IMR-90 (cell line): ENCODE results near the gene UPF1. TPM values are rescaled to one million over a fixed set of nuclear protein-coding genes. Genes with fewer than 3 reads are reported as not detected.

ENCODE experiments used
- ATAC-seq: fragments of 200-7000 bp; cut with Tn5 transposase; 2 replicates; pipeline ENCODE4 v1.9.1; 2020; ENCODE audit warnings: low read depth, mild to moderate bottlenecking, moderate library complexity
- BruUV-seq: library from RNA; stranded (reverse); fragments of 400-500 nt; replicated peaks from 2 replicates; lab custom pipeline; 2021; lab: Mats Ljungman, UMichigan
- CTCF ChIA-PET: fragments of 300-600 bp; formaldehyde crosslinking; extraction: SDS; loops from one replicate; lab custom pipeline; 2021; ENCODE audit warnings: antibody characterized with exemption; lab: Yijun Ruan, JAX
- POLR2A ChIA-PET: fragments of 300-600 bp; sonication (Branson Sonifier 250); formaldehyde crosslinking; loops from one replicate; lab custom pipeline; 2022; ENCODE audit warnings: antibody characterized with exemption; ENCODE audit not compliant: unreplicated experiment; lab: Charles Lee
- DNase-seq: peaks from one replicate; pipeline ENCODE4 v3.0.0; 2013
- H2AFZ ChIP-seq: replicated peaks from 2 replicates; pipeline ENCODE3; 2013; ENCODE audit warnings: low read length, mild to moderate bottlenecking; ENCODE audit not compliant: poor library complexity
- H2AK5ac ChIP-seq: 2 replicates; pipeline ENCODE4 v1.6.1; 2013; ENCODE audit warnings: low read depth, low read length, inconsistent platforms
- H2AK9ac ChIP-seq: replicated peaks from 2 replicates; pipeline ENCODE3; 2013; ENCODE audit warnings: mild to moderate bottlenecking, low read depth, low read length, moderate library complexity; ENCODE audit not compliant: poor library complexity
- H2BK120ac ChIP-seq: 2 replicates; pipeline ENCODE4 v1.6.1; 2013; ENCODE audit warnings: low read depth, low read length, inconsistent platforms
- H2BK15ac ChIP-seq: 3 replicates; pipeline ENCODE4 v1.6.1; 2013; ENCODE audit warnings: low read depth, low read length, inconsistent platforms
- H2BK20ac ChIP-seq: 2 replicates; pipeline ENCODE4 v1.6.1; 2013; ENCODE audit warnings: low read depth, mild to moderate bottlenecking, inconsistent platforms, low read length, moderate library complexity
- H2BK5ac ChIP-seq: 2 replicates; pipeline ENCODE4 v1.6.1; 2013; ENCODE audit warnings: mild to moderate bottlenecking, low read depth, low read length, inconsistent platforms; ENCODE audit not compliant: poor library complexity, severe bottlenecking
- H3K14ac ChIP-seq: replicated peaks from 2 replicates; pipeline ENCODE4 v1.6.1; 2013; ENCODE audit warnings: low read depth, low read length, inconsistent platforms
- H3K18ac ChIP-seq: 2 replicates; pipeline ENCODE4 v1.6.1; 2013; ENCODE audit warnings: low read depth, low read length, control low read depth
- H3K23ac ChIP-seq: 2 replicates; pipeline ENCODE4 v1.6.1; 2013; ENCODE audit warnings: low read depth, low read length, inconsistent platforms
- H3K27ac ChIP-seq: 2 replicates; pipeline ENCODE4 v1.5.1; 2013; ENCODE audit warnings: mild to moderate bottlenecking, control low read depth, low read length; ENCODE audit not compliant: insufficient read depth
- H3K27me3 ChIP-seq: 2 replicates; pipeline ENCODE4 v1.6.1; 2013; ENCODE audit warnings: low read length; ENCODE audit not compliant: control insufficient read depth, insufficient read depth
- H3K36me3 ChIP-seq: 2 replicates; pipeline ENCODE4 v1.6.1; 2013; ENCODE audit warnings: low read length, mixed read lengths; ENCODE audit not compliant: control insufficient read depth, insufficient read depth
- H3K4ac ChIP-seq: 2 replicates; pipeline ENCODE4 v1.6.1; 2013; ENCODE audit warnings: low read depth, low read length, inconsistent platforms
- H3K4me1 ChIP-seq: 2 replicates; pipeline ENCODE4 v1.6.1; 2013; ENCODE audit warnings: low read length, mixed read lengths; ENCODE audit not compliant: control insufficient read depth, insufficient read depth
- H3K4me2 ChIP-seq: 2 replicates; pipeline ENCODE4 v1.6.1; 2013; ENCODE audit warnings: low read depth, mild to moderate bottlenecking, control low read depth, low read length, moderate library complexity
- H3K4me3 ChIP-seq: 2 replicates; pipeline ENCODE4 v1.5.1; 2013; ENCODE audit warnings: low read depth, mild to moderate bottlenecking, control low read depth, low read length, moderate library complexity; ENCODE audit not compliant: insufficient read depth
- H3K56ac ChIP-seq: 2 replicates; pipeline ENCODE4 v1.6.1; 2013; ENCODE audit warnings: low read length, inconsistent platforms; ENCODE audit not compliant: insufficient read depth; ENCODE audit errors: extremely low read depth
- H3K79me1 ChIP-seq, 2 experiments: 2 replicates each; pipeline ENCODE4 v1.6.1; 2013; ENCODE audit warnings: low read length in 2 of 2, inconsistent platforms in 1 of 2, low read depth in 1 of 2
- H3K9ac ChIP-seq: 2 replicates; pipeline ENCODE4 v1.6.1; 2013; ENCODE audit warnings: low read depth, low read length, control low read depth
- H3K9me1 ChIP-seq: 2 replicates; pipeline ENCODE4 v1.6.1; 2013; ENCODE audit warnings: low read length, inconsistent platforms; ENCODE audit not compliant: insufficient read depth
- H3K9me3 ChIP-seq: 2 replicates; pipeline ENCODE4 v1.6.1; 2013; ENCODE audit warnings: low read length; ENCODE audit not compliant: control insufficient read depth, insufficient read depth
- H4K20me1 ChIP-seq: 2 replicates; pipeline ENCODE4 v1.6.1; 2013; ENCODE audit warnings: low read length, inconsistent platforms; ENCODE audit not compliant: insufficient read depth
- H4K5ac ChIP-seq: 2 replicates; pipeline ENCODE4 v1.6.1; 2013; ENCODE audit warnings: mild to moderate bottlenecking, low read depth, low read length, control low read depth
- H4K8ac ChIP-seq, 2 experiments: 2 replicates each; pipeline ENCODE4 v1.6.1; 2013; ENCODE audit warnings: low read depth in 2 of 2, low read length in 2 of 2, control low read depth in 1 of 2, inconsistent platforms in 1 of 2
- H4K91ac ChIP-seq: 2 replicates; pipeline ENCODE4 v1.6.1; 2013; ENCODE audit warnings: low read depth, low read length, inconsistent platforms; ENCODE audit not compliant: insufficient read depth
- CEBPB ChIP-seq: IDR thresholded peaks from 2 replicates; pipeline ENCODE4 v1.6.1; 2012; ENCODE audit warnings: low read depth, low read length, improper control_type of control experiment
- FOS ChIP-seq: fragments of 150-350 bp; IDR thresholded peaks from 2 replicates; pipeline ENCODE4 v1.6.1; 2016; ENCODE audit warnings: low read depth, low read length
- MAFK ChIP-seq: IDR thresholded peaks from 2 replicates; pipeline ENCODE4 v1.6.1; 2012; ENCODE audit warnings: low read depth, low read length, improper control_type of control experiment
- NFE2L2 ChIP-seq: fragments of 150-350 bp; IDR thresholded peaks from 2 replicates; pipeline ENCODE4 v1.6.1; 2016; ENCODE audit warnings: low read depth, mild to moderate bottlenecking, low read length
- RAD21 ChIP-seq: IDR thresholded peaks from 2 replicates; pipeline ENCODE4 v1.6.1; 2012; ENCODE audit warnings: low read length, improper control_type of control experiment
- RCOR1 ChIP-seq: IDR thresholded peaks from 2 replicates; pipeline ENCODE4 v1.6.1; 2012; ENCODE audit warnings: mild to moderate bottlenecking, low read length, improper control_type of control experiment; ENCODE audit not compliant: insufficient replicate concordance
- SMC3 ChIP-seq: fragments of 150-350 bp; IDR thresholded peaks from 2 replicates; pipeline ENCODE4 v1.6.1; 2016; ENCODE audit warnings: low read depth, mild to moderate bottlenecking, antibody characterized with exemption, low read length, moderate library complexity
- USF2 ChIP-seq: fragments of 150-350 bp; IDR thresholded peaks from 2 replicates; pipeline ENCODE4 v1.6.1; 2017; ENCODE audit warnings: mild to moderate bottlenecking, antibody characterized with exemption, low read length, low read depth
- WGBS, 2 experiments: methylation state at CpG; one replicate each; pipeline versions ENCODE4 v1.1.5 to v1.1.7; 2013; ENCODE audit warnings: missing lambda C conversion rate in 2 of 2; ENCODE audit not compliant: insufficient read length in 1 of 2; ENCODE audit errors: extremely low coverage in 2 of 2; 5-methylcytosine and 5-hydroxymethylcytosine counted together
- dilution Hi-C: fragments of 300-500 bp; cut with HindIII; formaldehyde crosslinking; loops from one replicate; pipeline ENCODE4 v1.14.3; 2018; ENCODE audit warnings: low sequenced_read_pairs; ENCODE audit not compliant: unreplicated experiment
- in situ Hi-C: fragments of 300-500 bp; cut with MboI; formaldehyde crosslinking; loops from 3 replicates; pipeline ENCODE4 v1.14.3; 2019; ENCODE audit warnings: low sequenced_read_pairs, inconsistent platforms, mixed read lengths
- intact Hi-C: fragments of 100-400 bp; cut with micrococcal nuclease; formaldehyde crosslinking; loops from 2 replicates; pipeline ENCODE4 v1.10.0; 2022
- polyA plus RNA-seq, 3 experiments: library from polyadenylated mRNA; depleted of rRNA; stranded (reverse); fragments of >200 nt; gene quantifications; 2 replicates each; pipeline ENCODE4 v1.2.3, GENCODE V29; 2012; ENCODE audit warnings: low replicate concordance in 1 of 3
- total RNA-seq: library from RNA; depleted of rRNA; stranded (reverse); fragments of >200 nt; gene quantifications from 2 replicates; pipeline ENCODE4 v1.2.3, GENCODE V29; 2012
- TF ChIP-seq, protein P1 (sequence below): fragments of 150-350 bp; IDR thresholded peaks from 2 replicates; pipeline ENCODE4 v1.6.1; 2016; ENCODE audit warnings: low read depth, mild to moderate bottlenecking, low read length, moderate library complexity, borderline replicate concordance

UPF1 gene
- total and polyA plus RNA-seq, 2 of the 4 experiments (the other 2 are of a cell fraction): 31.2 to 50.3 TPM

GRCh38 chr19:18804643-18805042, 27.1 kb upstream of the UPF1 start:
- dilution Hi-C loops (no loop called here), in situ Hi-C loops (no loop called here)

More at GRCh38 chr19:18804643-18805042, 27.1 kb upstream of the UPF1 start:
- H4K8ac ChIP-seq: no peak overlapping the region
- no peak overlapping the region for H2BK20ac ChIP-seq
- no peak overlapping the region for H2AK9ac ChIP-seq
- ChIA-PET POLR2A (no interaction called here), CTCF (no interaction called here)
- peaks cover 21% of the 10 kb centered on the region for H3K27me3 ChIP-seq
- BruUV-seq: no TSS peak
- H3K4me2 ChIP-seq: no peak overlapping the region
- no peak overlapping the region for H3K9ac ChIP-seq
- peaks cover 1% of the 10 kb centered on the region; the same call in 1 of the 2 replicates for H3K4me1 ChIP-seq
- no peaks in the 10 kb centered on the region for H3K79me1 ChIP-seq
- H3K4me3 ChIP-seq: no peak overlapping the region
- WGBS, 2 experiments: 73% methylated on average over 3 of the region's 8 CpGs; no CpG with 5 or more reads in 1 of the 2 experiments
- no peak overlapping the region for H2BK120ac ChIP-seq
- intact Hi-C loops: no loop called here
- H4K91ac ChIP-seq: no peak overlapping the region
- H2BK5ac ChIP-seq: no peak overlapping the region
- no peak for ATAC-seq
- no peak overlapping the region for H3K23ac ChIP-seq
- H4K20me1 ChIP-seq: no peaks in the 10 kb centered on the region
- H3K9me3 ChIP-seq: peaks cover 7% of the 10 kb centered on the region; the same call in 1 of the 2 replicates
- no peak overlapping the region for H3K56ac ChIP-seq
- H3K4ac ChIP-seq: no peak overlapping the region
- no peak overlapping the region for H3K14ac ChIP-seq
- H2BK15ac ChIP-seq: no peak overlapping the region
- H4K5ac ChIP-seq: no peak overlapping the region
- no peak overlapping the region for H2AK5ac ChIP-seq
- no peaks in the 10 kb centered on the region for H3K9me1 ChIP-seq
- DNase-seq: no peak
- no peaks in the 10 kb centered on the region for H3K36me3 ChIP-seq
- no peak for TF ChIP-seq CEBPB
- no peak for TF ChIP-seq USF2
- no peak for TF ChIP-seq MAFK
- no peak for TF ChIP-seq NFE2L2
- no peak for TF ChIP-seq SMC3
- TF ChIP-seq, protein P1, sequence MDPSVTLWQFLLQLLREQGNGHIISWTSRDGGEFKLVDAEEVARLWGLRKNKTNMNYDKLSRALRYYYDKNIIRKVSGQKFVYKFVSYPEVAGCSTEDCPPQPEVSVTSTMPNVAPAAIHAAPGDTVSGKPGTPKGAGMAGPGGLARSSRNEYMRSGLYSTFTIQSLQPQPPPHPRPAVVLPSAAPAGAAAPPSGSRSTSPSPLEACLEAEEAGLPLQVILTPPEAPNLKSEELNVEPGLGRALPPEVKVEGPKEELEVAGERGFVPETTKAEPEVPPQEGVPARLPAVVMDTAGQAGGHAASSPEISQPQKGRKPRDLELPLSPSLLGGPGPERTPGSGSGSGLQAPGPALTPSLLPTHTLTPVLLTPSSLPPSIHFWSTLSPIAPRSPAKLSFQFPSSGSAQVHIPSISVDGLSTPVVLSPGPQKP: no peak
- TF ChIP-seq RCOR1: no peak
- TF ChIP-seq FOS: no peak
- no peak for TF ChIP-seq RAD21
- H3K18ac ChIP-seq: no peak overlapping the region
- H3K27ac ChIP-seq: no peak overlapping the region
- no peak overlapping the region for H2AFZ ChIP-seq
